Endodermal cell (in vitro differentiated cells): ENCODE data around the gene MAP10. TPM values are rescaled to one million over a fixed set of nuclear protein-coding genes. Genes with fewer than 3 reads are reported as not detected.

ENCODE experiments used
- DNase-seq: peaks from one replicate; pipeline ENCODE4 v3.0.0-alpha.2; 2017
- H3K27ac ChIP-seq: 2 replicates; pipeline ENCODE4 v1.5.1; 2013; ENCODE audit warnings: mild to moderate bottlenecking, low read depth, low read length, moderate library complexity
- H3K27me3 ChIP-seq: 2 replicates; pipeline ENCODE4 v1.6.1; 2013; ENCODE audit warnings: mild to moderate bottlenecking, low read length, moderate library complexity; ENCODE audit not compliant: insufficient read depth, control insufficient read depth, poor library complexity, severe bottlenecking
- H3K36me3 ChIP-seq: 2 replicates; pipeline ENCODE4 v1.7.0; 2013; ENCODE audit warnings: mild to moderate bottlenecking, low read length, moderate library complexity; ENCODE audit not compliant: control insufficient read depth, insufficient read depth
- H3K4me1 ChIP-seq: one replicate; pipeline ENCODE4 v1.7.0; 2013; ENCODE audit warnings: low read length; ENCODE audit not compliant: control insufficient read depth, insufficient read depth
- H3K4me3 ChIP-seq: 2 replicates; pipeline ENCODE4 v1.5.1; 2013; ENCODE audit warnings: mild to moderate bottlenecking, low read length, moderate library complexity
- H3K9ac ChIP-seq: 2 replicates; pipeline ENCODE4 v1.6.1; 2013; ENCODE audit warnings: mild to moderate bottlenecking, low read length, moderate library complexity; ENCODE audit not compliant: poor library complexity, severe bottlenecking; ENCODE audit errors: extremely low read depth
- H3K9me3 ChIP-seq: 2 replicates; pipeline ENCODE4 v1.6.1; 2013; ENCODE audit warnings: mild to moderate bottlenecking, low read length, moderate library complexity; ENCODE audit not compliant: control insufficient read depth
- H3K27ac Mint-ChIP-seq: 2 replicates; pipeline ENCODE4 v1.8.0; 2020; ENCODE audit warnings: mixed read lengths
- H3K27me3 Mint-ChIP-seq: 2 replicates; pipeline ENCODE4 v1.8.0; 2021; ENCODE audit warnings: mild to moderate bottlenecking, mixed read lengths; ENCODE audit not compliant: insufficient read depth
- H3K36me3 Mint-ChIP-seq: 2 replicates; pipeline ENCODE4 v1.8.0; 2020; ENCODE audit warnings: low read depth, mixed read lengths
- H3K4me1 Mint-ChIP-seq: 2 replicates; pipeline ENCODE4 v1.8.0; 2020; ENCODE audit warnings: mixed read lengths
- H3K4me3 Mint-ChIP-seq: 2 replicates; pipeline ENCODE4 v1.8.0; 2020; ENCODE audit warnings: mild to moderate bottlenecking, moderate library complexity, mixed read lengths
- H3K9me3 Mint-ChIP-seq: 2 replicates; pipeline ENCODE4 v1.8.0; 2020; ENCODE audit warnings: mild to moderate bottlenecking, mixed read lengths
- WGBS, 2 experiments: methylation state at CpG; one replicate each; pipeline versions ENCODE4 v1.1.5 to v1.1.7; 2013; ENCODE audit warnings: missing lambda C conversion rate in 2 of 2, mixed read lengths in 1 of 2; ENCODE audit not compliant: insufficient coverage in 1 of 2, insufficient read length in 1 of 2; 5-methylcytosine and 5-hydroxymethylcytosine counted together
- total RNA-seq, 2 donors: library from RNA; stranded (reverse); fragmentation: NEBNext Ultra II Directional in 1 of 2; extraction: Animal tissue kit (Norgen Biotek cat#: 25700) in 1 of 2; gene quantifications; 2 replicates in 1 of 2; 3 replicates in 1 of 2; pipeline ENCODE4 v1.2.1, GENCODE V29; 2021
- TF ChIP-seq, protein P1 (sequence below): fragments of 200-600 bp; sonication (generic); conservative IDR thresholded peaks from 2 replicates; pipeline ENCODE4 v1.5.0; 2021; ENCODE audit warnings: antibody characterized with exemption, mild to moderate bottlenecking

Gene MAP10
- total RNA-seq, 2 donors from 2014 or later = 2.9 to 3.9 TPM

DNA sequence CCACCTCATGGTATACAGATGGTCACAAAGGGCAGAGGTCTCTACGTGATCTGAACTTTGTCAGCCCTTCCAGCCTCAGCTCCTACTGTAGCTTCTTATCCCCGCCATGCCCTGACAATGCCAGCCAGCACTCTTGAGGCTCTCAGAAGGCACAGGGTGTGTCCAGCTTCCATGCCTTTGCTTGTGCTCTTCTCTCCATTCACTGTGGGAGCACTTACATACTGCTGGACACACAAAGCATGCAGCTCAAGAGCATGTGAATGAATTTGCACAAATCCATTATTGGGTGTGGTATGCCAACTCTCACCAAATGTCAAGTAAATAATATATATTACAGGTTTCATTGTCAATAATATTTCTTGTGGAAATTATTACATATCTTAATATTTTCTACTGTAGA is 36.4 kb upstream of the MAP10 start:
- Histone ChIP-seq H3K4me3 (no peak overlapping the region), H3K9me3 (peaks cover 9% of the 10 kb centered on the region), H3K27ac (no peak overlapping the region), H3K27me3 (no peaks in the 10 kb centered on the region), H3K4me1 (no peaks in the 10 kb centered on the region), H3K36me3 (no peaks in the 10 kb centered on the region), H3K9ac (no peak overlapping the region)
- no peaks in the 10 kb centered on the region for H3K36me3 Mint-ChIP-seq
- WGBS, 2 experiments = 96 to 100% methylated on average over 1 to 2 of the region's 2 CpGs
- no peak for DNase-seq
- TF ChIP-seq, protein P1, sequence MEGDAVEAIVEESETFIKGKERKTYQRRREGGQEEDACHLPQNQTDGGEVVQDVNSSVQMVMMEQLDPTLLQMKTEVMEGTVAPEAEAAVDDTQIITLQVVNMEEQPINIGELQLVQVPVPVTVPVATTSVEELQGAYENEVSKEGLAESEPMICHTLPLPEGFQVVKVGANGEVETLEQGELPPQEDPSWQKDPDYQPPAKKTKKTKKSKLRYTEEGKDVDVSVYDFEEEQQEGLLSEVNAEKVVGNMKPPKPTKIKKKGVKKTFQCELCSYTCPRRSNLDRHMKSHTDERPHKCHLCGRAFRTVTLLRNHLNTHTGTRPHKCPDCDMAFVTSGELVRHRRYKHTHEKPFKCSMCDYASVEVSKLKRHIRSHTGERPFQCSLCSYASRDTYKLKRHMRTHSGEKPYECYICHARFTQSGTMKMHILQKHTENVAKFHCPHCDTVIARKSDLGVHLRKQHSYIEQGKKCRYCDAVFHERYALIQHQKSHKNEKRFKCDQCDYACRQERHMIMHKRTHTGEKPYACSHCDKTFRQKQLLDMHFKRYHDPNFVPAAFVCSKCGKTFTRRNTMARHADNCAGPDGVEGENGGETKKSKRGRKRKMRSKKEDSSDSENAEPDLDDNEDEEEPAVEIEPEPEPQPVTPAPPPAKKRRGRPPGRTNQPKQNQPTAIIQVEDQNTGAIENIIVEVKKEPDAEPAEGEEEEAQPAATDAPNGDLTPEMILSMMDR = no peak
- H3K4me1 Mint-ChIP-seq = peaks cover 24% of the 10 kb centered on the region
- H3K27me3 Mint-ChIP-seq = no peaks in the 10 kb centered on the region
- H3K27ac Mint-ChIP-seq = no peak overlapping the region
- H3K4me3 Mint-ChIP-seq = no peak overlapping the region
- peaks cover 6% of the 10 kb centered on the region for H3K9me3 Mint-ChIP-seq

DNA sequence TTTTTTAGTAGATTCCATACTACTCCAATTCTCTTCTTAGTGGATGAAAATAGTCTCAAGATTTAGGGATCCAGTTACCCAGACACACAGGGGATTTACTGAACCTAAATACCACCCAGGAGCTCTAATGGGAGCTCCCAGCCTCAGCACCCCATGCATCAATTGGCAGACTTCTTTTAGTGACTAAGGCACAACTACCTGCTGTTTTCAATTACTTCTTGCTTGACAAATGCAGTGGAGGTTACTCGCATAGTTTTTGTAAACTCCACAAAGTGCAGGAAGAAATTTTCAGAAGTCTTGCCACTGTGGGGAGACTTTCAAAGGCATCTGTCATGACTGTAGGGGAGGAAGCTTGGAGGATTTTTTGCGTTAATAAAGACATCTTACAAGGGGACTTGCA is 35.5 kb upstream of the MAP10 start:
- Mint-ChIP-seq H3K27me3 (no peaks in the 10 kb centered on the region), H3K4me3 (no peak overlapping the region), H3K27ac (no peak overlapping the region), H3K9me3 (no peaks in the 10 kb centered on the region), H3K4me1 (peaks cover 24% of the 10 kb centered on the region), H3K36me3 (no peaks in the 10 kb centered on the region)
- Histone ChIP-seq H3K9ac (no peak overlapping the region), H3K4me1 (no peaks in the 10 kb centered on the region), H3K4me3 (no peak overlapping the region), H3K27me3 (no peaks in the 10 kb centered on the region), H3K9me3 (no peaks in the 10 kb centered on the region), H3K36me3 (no peaks in the 10 kb centered on the region), H3K27ac (no peak overlapping the region)
- TF ChIP-seq, protein P1 = no peak
- no peak for DNase-seq
- WGBS, 2 experiments = 31 to 51% methylated on average over 2 of the region's 2 CpGs

DNA sequence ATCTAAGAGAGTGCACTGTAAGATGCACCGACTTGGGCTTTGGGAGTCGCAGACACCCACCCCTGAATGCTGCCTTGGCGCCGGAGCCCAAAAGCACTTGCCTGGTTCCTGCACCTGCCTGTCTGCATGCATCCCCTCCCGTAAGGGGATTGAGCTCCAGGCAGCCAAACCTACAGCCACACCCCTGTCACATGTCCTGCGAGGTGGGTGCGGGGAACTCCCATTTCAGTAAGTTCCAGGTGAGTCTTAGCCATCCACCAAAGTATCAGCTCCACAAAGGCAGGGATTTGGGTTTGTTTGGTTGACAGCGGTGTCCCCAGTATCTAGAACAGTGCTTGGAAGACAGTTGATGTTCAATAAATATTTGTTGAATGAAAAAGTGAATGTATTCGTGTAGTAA is 31.5 kb upstream of the MAP10 start:
- Histone ChIP-seq H3K4me1 (no peaks in the 10 kb centered on the region), H3K27ac (no peak overlapping the region), H3K9me3 (no peaks in the 10 kb centered on the region), H3K27me3 (no peaks in the 10 kb centered on the region), H3K9ac (no peak overlapping the region), H3K4me3 (no peak overlapping the region), H3K36me3 (no peaks in the 10 kb centered on the region)
- Mint-ChIP-seq H3K4me1 (peaks cover 14% of the 10 kb centered on the region), H3K27ac (no peak overlapping the region), H3K36me3 (no peaks in the 10 kb centered on the region), H3K4me3 (no peak overlapping the region), H3K9me3 (no peaks in the 10 kb centered on the region), H3K27me3 (no peaks in the 10 kb centered on the region)
- WGBS, 2 experiments = 83 to 85% methylated on average over 6 to 8 of the region's 9 CpGs
- DNase-seq = no peak
- TF ChIP-seq, protein P1 = no peak
